ENCODE results near the gene CDH5. TPM values are rescaled to one million over a fixed set of nuclear protein-coding genes. Genes with fewer than 3 reads are reported as not detected.
"Not testable (repeated sequence)": the region's sequence is repeated elsewhere in the genome, so short reads cannot be mapped to it uniquely, and the experiment has no call there.

CDH5 gene
- total RNA-seq, 1 donor from 2014 or later: 28.5 TPM

- no peak for DNase-seq
Measured at GRCh38 chr16:66438536-66438935, 72.0 kb downstream of the CDH5 start.

GRCh38 chr16:66439051-66439730 is 72.7 kb downstream of the CDH5 start:
- no peak for DNase-seq

DNA sequence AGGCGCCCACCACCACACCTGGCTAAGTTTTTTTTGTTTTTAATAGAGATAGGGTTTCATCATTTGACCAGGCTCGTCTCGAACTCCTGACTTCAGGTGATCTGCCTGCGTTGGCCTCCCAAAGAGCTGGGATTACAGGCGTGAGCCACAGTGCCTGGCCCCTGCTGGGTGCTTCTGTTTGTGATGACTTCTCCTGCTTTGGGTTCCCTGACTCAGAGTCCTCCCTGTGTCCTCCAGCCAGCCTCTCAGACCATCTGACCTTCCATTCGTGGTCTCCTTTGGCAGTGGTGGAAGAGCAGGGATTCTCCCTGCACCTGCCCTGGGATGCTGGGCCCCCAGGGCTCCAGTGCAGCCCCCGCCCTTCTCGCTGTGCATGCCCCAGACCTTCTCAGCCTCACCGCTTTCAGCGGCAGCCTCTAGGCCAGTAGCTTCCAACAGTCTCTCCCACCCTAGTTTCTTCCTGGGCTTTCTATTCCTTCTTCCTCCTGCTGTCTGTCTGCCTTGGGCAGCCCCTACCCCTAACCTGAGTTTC is 73.8 kb downstream of the CDH5 start:
- DNase-seq: no peak

DNA sequence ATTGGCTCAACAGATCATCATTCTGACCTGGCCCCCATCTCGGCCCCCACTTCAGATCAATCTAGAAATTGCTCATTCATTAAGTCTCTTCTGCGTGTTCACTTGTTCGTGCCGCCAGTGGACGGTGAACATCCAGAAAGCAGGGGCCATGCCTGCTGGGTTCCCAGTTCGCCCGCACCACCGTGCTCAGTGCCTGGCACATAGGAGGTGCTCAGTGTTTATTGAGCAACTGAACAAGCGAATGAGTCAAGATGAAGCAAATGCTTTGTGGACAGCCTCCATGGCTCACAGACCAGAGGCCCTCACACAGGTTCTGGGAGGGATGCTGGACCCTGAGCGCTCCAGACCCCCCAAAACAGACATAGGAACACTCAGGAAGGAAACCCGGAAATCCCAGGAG is 74.5 kb downstream of the CDH5 start:
- DNase-seq: no peak

DNA sequence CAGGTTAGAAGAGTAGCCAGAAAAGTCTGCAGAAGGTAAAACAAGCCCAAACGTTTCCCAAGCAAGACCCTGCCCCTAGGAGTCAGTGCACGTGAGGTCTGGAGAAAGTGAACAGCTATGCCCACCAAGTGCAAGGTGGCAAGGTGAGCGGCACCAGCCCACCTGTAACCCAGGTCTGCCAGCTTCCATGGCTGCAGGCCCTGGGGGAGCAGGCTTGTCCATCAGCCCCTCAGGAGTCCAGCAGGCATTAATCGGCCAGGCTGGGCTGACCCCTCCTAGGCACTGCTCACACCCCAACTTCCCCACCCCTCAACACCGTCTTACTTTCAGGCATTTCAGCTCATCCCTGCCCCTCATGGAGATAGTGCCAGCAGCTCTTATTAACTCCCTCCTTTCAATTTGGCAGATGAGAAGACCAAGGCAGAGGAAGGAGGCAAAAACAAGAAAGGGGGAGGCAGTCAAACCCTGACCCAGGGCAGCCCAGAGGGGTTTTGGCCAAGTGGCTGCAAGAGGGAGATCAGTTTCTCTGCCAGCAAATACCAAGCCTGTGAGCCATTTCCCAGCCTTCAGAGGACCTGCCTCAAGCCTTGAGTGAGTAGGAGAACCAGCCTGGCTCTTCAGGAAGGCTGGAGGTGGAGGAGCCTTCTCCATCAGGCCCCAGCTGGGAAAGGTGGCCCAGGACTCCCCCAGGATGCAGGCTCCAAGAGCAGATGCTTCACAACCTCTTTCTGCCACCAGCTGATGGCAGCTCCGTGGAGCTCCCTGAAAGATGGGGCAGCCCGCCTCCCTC is 75.3 kb downstream of the CDH5 start:
- DNase-seq: no peak

DNA sequence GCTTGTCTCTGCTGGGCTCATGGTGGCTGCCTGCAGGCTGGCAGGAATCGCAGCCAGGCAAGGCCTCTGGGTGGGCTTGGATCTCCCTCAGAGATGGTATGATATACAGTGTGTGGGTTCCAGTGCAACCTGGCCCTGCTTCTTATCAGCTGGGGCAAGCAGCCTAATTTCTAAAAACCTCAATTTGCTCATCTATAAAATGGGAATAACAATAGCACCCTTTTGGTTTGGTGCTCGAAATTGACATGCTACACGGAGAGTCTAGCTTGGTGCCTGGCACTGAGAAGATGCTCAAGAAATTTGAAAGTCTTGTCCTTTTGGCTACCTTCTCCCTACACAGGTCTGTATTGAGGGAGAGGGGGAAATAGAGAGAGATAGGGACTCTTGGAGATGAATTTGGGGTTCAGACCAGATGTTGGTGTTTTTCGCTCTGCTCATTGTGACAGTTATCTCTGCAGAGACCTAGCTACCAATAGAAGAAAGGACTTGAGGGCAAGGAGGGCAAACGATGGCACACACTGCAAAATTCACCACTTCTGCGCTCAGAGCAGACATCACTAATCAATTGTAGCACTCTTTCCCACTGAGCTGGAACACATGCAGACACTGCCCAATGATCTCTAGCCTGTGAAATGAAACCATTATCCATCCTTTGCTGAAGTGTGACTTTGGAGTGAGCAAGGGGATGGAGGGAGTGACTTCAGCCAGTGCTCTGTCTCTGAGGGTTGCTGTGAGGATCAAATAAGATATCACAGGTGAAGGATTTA is 76.2 kb downstream of the CDH5 start:
- DNase-seq: no peak

- DNase-seq: no peak
Measured at GRCh38 chr16:66443269-66443652, 76.8 kb downstream of the CDH5 start.

GRCh38 chr16:66444049-66444481 is 77.6 kb downstream of the CDH5 start:
- DNase-seq: no peak

GRCh38 chr16:66446737-66447136 is 80.2 kb downstream of the CDH5 start:
- DNase-seq: no peak

GRCh38 chr16:66447491-66447890 is 81.0 kb downstream of the CDH5 start:
- no peak for DNase-seq

DNA sequence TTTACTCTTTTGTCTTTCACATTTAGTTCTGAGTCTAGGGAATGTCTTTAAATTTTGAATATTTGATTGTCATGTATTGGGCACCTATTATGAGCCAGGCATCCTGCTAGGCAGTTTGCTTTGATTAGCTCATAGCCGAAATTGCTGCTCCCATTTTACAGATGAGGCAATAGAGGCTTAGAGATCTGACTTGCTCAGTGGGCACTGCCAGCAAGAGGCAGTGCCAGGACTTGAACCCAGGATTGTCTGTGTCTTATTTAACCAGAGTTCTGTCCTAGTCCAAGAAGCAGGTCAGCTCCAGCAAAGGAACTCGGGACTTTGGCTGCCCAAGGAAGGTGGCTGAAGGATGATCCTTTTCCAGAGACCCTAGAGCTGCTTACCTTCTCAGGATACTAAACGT is 85.1 kb downstream of the CDH5 start:
- DNase-seq: no peak

GRCh38 chr16:66453230-66453629 is 86.7 kb downstream of the CDH5 start:
- DNase-seq: not testable (repeated sequence)

Other genes with a start within 250 kb of the CDH5 start
- gene BEAN1, start 60.6 kb downstream of the CDH5 start, total RNA-seq: 2.5 TPM
- gene TK2, start 183.4 kb downstream of the CDH5 start, total RNA-seq: 20.2 TPM
- gene CKLF, start 185.9 kb downstream of the CDH5 start, total RNA-seq: 35.5 TPM
- gene CMTM1, start 199.7 kb downstream of the CDH5 start, total RNA-seq: 2.0 TPM
- gene CMTM2, start 212.8 kb downstream of the CDH5 start, total RNA-seq: 2.5 TPM
- gene CMTM3, start 238.0 kb downstream of the CDH5 start, total RNA-seq: 20.5 TPM